ENCODE data around the gene DKC1.
"Not testable (repeated sequence)": the region's sequence is repeated elsewhere in the genome, so short reads cannot be mapped to it uniquely, and the experiment has no call there.

- TF ChIP-seq CTCF (IDR thresholded peaks at IDR 0.05 in 8 of 11, conservative IDR thresholded peaks at IDR 0.05 in 3 of 11); POLR2AphosphoS5 (IDR thresholded peaks at IDR 0.05); POLR2A (IDR thresholded peaks at IDR 0.05): not testable (repeated sequence)
These were observed 54.5 kb downstream of the DKC1 start for GRCh38 chrX:154817048-154817618.
